HG03139 (cell line): ENCODE data around the gene MRTFB.
A peak's percentile ranks its signal among the peaks of the same experiment; 100 is the strongest.

ENCODE experiments used
- ATAC-seq: cut with Tn5 transposase; IDR thresholded peaks from one replicate; pipeline ENCODE4 v1.9.1; 2021; ENCODE audit not compliant: unreplicated experiment

The MRTFB gene

DNA sequence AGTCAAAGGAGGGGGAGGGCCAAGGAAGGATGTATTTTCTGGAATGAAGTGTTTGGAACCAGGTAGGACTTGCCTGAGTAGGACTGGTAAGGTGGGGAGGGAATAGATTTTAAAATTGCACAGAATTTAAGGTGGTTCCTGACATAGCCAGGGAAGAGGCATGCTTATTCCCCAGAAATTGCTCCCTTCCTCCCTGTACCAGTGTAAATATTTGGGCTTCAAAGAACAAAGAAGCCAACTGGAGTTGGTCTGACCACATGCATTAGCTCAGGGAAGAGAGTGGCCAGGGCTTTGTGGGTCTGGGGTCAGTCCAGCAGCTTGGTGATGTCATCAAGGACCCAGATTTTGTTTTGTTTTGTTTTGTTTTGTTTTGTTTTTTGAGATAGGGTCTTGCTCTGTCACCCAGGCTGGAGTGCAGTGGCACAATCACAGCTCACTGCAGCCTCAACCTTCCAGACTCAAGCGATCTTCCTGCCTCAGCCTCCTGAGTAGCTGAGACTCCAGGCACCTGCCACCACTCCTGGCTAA, 9.3 kb upstream of the MRTFB start:
- no peak for ATAC-seq

DNA sequence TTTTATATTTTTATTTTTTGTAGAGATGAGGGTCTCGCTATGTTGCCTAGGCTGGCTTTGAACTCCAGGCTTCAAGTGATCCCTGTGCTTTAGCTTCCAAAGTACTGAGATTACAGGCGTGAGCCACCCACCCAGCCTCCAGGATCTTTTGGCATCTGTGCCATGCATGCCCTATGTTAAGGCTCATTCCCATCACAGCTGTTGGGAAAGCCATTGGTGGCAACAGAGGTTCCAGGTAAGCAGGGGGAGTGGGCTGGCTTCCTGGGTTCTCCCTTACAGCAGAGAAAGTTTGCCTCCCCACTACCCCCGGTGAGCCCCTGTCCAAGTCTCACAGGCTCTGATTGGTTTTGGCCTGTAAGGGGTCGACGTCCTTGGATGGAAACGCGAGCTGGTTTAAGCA, 8.9 kb upstream of the MRTFB start:
- ATAC-seq = no peak

DNA sequence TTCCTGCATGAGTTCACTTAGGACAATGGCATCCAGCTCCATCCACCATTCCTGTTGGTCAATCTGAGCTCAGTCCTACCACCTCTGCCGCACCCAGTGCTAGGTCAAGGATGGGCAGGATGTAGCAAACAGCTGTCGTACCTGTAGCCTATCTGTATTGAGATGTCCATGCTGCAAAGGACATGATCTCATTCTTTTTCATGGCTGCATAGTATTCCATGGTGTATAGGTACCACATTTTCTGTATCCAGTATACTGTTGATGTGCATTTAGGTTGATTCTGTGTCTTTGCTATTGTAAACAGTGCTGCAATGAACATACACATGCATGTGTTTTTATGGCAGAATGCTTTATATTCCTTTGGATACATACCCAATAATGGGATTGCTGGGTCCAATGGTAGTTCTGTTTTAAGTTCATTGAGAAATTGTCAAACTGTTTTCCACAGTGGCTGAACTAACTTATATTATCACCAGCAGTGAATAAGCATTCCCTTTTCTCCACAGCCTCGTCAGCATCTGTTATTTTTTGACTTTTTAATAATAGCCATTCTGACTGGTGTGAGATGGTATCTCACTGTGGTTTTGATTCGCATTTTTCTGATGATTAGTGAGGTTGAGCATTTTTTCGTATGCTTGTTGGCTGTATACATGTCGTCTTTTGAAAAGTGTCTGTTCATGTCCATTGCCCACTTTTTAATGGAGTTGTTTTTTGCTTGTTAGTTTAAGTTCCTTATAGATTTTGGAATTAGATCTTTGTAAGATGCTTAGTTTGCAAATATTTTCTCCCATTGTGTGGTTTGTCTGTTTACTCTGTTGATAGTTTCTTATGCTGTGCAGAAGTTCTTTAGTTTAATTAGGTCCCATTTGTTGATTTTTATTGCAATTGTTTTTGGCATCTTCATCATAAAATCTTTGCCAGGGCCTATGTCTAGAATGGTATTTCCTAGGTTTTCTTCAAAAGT, 7.2 kb upstream of the MRTFB start:
- ATAC-seq = no peak

DNA sequence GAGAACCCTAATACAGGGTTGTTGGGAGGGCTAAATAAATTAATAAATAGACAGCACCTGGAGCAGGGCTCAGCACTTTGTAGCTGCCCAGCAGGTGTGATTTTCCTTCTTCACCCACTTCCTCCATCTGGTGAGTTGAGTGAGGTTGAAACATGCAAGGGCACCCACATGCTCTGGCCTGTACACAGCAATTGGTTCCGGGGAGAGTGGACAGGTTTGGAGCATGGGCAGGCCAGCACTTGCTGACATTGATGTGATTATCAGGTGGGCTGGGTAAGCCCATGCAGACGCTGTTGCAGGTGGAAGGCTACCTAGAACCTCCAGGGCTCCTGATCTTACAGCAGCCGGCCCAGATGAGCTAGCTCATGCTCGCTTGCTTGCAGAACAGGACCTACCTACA, 1.3 kb upstream of the MRTFB start:
- no peak for ATAC-seq

DNA sequence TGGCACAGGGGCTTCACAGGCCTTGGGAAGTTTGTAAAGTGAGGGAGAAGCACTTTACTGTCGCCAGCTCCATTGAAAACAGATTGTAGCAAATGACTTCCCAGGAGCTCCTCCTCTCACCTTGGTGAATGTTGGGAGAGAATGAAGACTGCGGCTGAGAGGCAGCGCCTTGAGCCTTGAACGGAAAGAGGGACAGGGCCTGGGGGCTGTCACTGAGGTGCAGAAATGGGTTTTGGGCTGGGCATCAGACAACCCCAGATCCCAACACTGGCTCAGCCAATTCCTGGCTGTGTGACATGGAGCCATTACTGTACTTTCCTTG, 603 bp upstream of the MRTFB start:
- peak; percentile 9 for ATAC-seq

DNA sequence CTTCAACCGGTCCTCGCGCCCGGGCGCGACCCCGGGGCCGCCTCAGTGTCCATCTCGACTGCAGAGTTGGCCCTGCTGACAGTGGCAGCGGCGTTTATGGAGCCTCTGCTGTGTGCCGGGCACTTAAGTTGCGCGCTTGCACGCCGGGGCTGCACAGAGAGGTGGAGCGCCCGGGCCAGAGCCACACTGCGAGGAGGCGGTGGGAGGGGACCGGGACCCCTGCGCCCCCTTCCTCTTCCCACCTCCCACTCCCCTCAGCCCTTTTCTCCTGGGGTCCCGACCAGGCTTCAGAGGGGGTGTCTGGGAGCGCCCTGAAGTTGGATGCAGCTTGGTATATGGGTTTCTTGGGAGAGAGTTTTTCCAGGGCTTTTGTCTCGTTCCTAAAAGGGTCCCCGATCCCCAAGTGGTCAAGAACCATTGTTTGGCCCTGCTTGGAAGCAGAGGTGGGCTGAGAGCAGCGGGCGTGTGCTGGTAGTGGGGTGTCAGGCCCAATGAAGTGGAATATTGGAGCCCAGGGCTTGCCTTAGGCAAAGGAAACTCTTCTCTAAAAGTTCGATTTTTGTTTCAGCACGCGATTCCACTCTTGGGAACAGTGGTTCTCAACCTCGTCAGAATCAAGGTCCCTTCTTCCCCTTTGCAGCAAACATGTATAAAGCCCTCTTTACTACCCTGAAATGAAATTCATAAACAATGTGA, 605 bp downstream of the MRTFB start:
- ATAC-seq = no peak

DNA sequence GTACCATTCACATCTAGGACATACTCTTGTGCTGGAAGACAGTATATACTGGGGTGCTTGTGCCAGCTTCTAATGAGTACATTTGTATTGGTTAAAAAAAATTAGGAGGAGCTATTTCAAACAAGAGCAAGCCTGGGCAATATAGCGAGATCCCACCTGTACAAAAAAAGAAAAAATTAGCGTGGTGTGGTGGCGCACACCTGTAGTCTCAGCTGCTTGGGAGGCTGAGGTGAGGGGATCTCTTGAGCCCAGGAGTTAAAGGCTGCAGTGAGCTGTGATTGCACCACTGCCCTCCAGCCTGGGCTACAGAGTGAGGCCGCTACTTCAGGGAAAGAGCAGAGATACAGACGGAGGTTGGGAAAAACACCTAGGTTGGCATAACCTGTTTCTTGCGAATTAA, 1.2 kb downstream of the MRTFB start:
- no peak for ATAC-seq

DNA sequence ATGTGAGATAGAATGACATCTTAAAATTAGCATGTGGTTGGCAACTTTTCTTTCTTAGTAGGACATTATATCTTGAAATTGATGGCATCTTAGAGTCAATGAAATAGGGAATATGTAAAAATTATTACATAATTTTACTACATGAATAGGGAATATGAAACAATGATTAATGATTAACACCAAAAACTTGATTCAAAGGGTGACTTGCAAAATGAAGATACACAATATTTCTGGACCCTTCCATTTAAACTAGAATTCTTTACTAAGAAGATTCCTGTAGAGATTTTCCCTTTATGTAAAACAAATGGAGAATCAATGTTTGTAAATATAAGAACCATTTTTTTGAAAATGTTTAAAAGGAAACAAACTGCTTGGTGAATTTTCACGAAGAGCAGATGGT, 3.4 kb downstream of the MRTFB start:
- no peak for ATAC-seq

DNA sequence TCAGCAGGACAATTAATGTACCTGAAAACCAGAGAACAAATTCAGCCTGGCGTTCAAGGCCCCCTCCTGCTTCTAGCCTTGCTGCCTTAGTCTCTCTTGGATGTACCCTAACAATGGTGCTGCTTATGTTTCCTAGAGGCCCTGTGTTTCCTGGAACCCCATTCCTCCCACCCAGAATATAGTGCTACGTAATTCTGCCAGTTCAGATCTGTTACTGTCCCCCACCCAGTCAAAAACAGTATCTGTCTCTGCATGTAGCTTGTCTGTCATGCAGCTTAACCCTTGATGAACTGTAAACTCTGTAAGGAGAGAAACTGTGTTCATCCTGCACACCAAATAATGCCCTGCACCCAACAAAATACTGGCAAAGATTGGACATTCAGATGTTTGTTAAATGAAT, 6.8 kb downstream of the MRTFB start:
- ATAC-seq = no peak

DNA sequence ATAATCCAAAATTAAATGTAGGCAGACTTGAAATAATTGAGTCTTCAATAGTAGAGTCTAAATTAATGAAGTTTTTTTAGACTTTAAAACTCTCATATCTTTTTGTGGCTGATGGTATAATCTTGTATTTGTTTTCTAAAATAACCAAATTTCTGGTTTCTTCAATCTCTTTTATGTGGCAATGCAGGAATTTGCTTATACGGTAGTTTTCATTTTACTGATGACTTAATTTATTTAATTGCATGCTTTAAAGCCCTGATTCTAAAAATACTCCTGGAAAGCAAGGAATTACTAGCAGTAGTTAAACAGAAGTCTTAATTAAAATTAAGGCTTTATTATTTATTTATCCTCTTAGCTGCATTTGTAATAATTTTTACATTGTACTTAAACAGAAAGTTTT, 15.4 kb downstream of the MRTFB start:
- ATAC-seq = no peak

DNA sequence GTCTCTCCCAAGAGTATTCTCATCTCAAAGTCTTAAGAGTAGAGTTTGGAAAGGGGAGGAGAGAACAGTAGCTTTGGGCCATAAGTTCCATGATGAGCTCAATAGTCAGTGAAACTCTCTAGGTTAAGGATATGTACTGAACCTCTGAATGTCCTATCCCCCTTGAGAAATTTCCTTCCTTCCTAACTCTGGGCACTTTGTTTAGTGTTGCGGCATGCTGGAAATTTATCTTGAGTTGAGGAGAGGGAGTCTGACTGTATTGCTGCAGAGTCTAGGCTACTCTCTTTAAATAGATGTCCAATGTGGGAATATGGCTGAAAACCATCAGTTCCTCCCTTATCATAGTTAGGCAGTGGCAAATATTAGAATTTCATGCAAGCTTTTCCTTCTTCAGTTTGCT, 16.1 kb downstream of the MRTFB start:
- no peak for ATAC-seq

DNA sequence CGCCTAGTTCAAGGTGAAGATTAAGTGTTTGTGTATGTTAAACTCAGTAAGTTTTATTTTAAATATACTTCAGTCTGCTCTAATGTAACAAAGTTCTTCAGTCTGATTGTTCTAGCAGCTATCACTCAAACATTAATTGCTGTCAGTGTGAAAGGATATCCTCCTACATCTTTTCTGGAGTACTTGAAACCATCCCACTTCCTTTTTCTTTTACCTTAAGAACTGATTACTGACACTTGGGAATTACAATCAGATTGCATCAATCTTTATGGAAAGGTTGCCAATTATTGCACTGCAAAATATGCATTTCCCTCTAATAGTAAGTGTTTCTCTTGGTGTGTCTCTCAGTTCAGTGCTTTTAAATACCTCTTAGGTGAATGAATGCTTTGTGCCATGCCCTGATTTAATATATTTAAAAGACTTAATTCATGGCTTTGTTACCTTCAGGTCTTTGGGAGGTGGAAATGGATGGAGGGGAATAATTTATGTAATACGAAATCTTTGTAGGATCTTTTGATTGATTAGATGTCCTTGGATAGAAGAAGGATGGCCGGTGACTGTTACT, 16.6 kb downstream of the MRTFB start:
- ATAC-seq = no peak

DNA sequence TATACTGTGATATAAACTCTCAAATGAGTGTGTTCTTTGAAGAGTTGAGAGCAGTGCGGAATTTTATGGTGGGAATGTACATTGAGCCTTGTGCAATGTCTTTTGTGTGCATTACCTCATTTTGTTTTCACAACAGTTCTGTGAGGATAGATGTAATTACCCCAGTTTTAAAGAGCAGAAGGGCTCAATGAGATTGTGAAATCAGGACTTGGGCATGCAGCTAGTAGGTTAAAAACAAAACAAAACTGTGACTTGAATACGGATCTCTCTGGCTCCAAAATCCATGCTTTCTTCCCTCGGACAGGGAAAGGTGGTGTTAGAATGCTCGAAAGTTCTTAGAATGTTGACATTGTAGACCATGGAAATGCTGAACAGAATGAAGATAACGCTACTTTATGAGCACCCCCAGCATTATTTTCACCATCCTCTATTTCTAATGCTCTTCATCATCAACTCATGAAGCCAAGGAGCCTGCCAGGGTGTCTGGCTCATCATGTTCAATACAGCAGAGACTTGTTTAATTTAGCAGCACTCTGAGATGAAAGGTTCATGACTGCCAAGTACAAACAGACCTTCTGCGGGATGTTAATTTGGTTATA, 17.1 kb downstream of the MRTFB start:
- ATAC-seq = no peak

DNA sequence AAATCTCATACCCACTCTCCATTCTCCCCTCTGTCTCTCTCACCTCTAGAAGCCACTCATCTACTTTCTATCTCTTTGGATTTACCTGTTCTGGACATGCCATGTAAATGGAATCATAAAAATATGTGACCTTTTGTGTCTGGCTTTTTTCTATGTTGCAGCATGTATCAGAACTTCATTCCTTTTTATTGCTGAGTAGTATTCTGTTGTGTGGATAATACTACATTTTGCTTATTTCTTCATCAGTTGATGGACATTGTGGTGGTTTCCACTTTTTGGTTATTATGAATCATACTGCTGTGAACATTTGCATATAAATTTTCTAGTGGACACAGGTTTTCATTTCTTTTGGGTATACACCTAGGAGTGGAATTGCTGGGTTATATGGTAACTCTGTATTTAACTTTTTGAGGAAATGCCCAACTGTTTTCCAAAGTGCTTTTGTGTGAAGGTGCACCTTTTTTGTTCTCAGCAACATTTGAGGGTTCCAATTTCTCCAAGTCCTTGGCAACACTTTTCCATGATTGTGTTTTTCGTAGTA, 18.2 kb downstream of the MRTFB start:
- ATAC-seq = no peak

DNA sequence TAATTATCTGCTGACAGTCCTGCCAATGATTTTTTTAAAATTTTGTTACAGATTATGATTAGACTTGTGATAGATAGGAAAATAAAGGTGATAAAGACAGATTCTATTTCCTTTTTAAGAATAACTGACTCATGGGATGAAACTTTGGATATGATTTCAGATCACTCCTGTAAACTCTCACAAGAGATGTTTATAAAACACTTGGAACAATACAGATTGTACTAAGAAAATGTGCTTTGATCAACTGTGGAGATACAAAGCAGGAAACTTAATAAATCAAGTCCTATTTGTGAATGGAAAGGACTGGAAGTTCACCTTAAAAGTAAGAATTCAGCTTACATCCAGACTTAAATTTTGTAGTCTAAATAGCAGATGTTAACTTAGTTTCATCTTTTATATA, 21.4 kb downstream of the MRTFB start:
- no peak for ATAC-seq

DNA sequence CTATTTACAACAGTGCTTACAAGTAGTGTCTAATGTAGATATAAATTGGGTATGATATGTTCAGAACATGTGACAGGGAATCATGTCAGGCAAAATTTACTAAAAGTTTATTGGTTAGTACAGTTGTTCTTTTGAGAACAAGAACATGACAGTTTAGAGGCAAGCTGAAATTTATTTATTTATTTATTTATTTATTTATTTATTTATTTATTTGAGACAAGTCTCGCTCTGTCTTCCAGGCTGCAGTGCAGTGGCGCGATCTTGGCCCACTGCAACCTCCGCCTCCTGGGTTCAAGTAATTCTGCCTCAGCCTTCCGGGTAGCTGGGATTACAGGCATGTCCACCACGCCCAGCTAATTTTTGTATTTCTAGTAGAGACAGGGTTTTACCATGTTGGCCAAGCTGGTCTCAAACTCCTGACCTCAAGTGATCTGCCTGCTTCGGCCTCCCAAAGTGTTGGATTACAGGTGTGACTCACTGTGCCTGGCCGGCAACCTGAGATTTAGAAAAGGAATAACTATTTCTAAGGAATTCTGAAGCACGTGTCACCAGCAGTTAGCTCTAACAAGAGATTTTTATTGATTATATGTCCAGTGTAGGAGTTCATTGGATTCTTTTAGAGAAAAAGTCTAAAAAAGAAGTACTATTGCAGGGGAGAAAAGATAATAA, 24.9 kb downstream of the MRTFB start:
- ATAC-seq = no peak

DNA sequence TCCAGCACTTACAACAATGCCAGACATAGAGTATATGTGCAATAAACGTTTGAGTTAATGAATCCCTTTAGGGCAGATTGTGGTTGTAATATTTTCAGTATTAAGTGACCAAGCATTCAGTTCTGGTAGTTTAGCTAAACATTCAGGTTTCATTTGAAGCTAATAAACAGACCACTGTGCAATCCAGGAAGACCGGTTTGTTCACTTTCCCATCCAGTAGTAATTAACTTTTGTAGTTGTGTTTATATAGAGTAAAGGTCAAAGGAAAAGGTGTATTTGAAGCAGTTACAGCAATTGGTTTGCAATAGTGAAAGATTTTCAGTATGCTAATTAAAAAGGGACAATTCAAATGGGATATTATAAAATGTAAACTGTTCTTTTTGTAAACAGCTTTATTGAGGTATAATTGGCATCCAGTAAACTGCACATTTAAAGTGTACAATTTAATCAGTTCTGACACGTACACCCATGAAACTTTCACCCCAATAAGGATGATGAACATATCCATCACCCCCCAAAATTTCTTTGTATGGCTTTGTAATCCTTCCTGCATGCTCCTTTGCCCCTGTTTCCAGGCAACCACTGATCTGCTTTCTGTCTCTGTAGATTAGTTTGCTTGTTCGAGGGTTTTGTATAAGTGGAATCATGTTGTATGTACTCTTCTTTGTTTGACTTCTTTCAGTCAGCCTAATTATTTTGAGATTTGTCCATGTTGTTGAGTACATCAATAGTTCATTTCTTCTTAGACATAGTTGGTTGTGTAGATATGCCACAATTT, 26.3 kb downstream of the MRTFB start:
- ATAC-seq = no peak

DNA sequence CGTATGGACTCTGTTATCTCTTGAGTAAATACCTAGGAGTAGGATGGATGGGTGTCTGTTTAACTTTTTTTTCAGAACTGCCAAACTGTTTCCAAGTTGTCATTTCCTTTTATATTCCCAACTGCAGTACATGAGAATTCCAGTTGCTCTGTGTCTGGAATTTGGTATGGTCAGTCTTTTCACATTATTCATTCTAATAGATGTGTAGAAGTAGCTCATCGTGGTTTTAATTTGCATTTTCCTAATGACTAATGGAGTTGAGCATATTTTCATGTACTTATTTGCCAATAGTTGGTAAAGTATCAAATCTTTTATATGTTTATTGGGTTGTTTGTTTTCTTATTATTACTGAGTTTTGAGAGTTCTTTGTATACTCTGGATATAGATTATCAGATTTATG, 27.0 kb downstream of the MRTFB start:
- ATAC-seq = no peak

DNA sequence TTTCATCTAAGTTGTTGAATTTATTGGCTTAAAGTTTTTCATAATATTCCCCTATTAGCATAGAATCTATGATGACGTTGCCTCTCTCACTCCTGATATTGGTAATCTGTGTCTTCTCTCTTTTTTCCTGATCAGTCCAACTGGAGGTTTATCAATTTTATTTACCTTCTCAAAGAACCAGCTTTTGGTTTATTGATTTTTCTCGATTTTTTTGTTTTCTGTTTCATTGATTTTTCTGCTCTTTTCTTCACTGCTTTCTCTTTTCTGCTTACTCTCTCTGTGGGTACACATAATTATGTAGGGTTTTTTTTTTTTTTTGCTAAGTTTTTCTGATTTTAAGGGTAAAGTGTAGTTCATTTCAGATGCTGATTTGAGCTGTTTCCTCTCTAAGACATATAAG, 29.7 kb downstream of the MRTFB start:
- ATAC-seq = no peak

DNA sequence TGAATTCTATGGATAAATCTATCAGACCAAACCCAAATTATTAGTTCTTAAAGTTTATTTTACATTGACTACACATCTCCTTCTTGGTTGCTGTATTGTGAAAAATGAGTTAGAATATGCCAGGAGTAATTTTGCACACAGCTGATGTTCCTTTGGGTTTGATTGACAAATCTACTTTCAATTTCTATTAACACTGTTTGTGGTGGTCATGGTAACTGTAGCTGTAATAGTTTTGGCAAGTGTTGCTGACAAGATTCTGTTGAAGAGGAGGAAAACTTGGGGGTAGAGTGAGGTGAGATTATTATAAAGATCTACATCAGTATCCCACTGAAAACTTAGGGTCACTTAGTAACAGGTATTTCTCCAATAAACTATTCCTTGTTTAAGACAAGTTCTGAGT, 30.3 kb downstream of the MRTFB start:
- ATAC-seq = no peak
